GM23338 (cell line): ENCODE results near the gene ENOPH1. TPM values are rescaled to one million over a fixed set of nuclear protein-coding genes. Genes with fewer than 3 reads are reported as not detected.
A peak's percentile ranks its signal among the peaks of the same experiment; 100 is the strongest.

ENCODE experiments used
- ATAC-seq: fragments of 200-7000 bp; cut with Tn5 transposase; 3 replicates; pipeline ENCODE4 v1.9.1; 2020
- DNase-seq: peaks from one replicate; pipeline ENCODE4 v3.0.0-alpha.2; 2015; ENCODE audit warnings: low spot score
- H2AFZ ChIP-seq: fragments of 200-600 bp; sonication (generic); 2 replicates; pipeline ENCODE4 v1.8.0; 2016; ENCODE audit warnings: antibody characterized with exemption, mild to moderate bottlenecking, moderate library complexity
- H3F3A ChIP-seq: fragments of 200-600 bp; sonication (generic); replicated peaks from 2 replicates; pipeline ENCODE4 v1.8.0; 2017; ENCODE audit warnings: antibody characterized with exemption, mixed run types, low read depth
- H3K27ac ChIP-seq: fragments of 200-600 bp; sonication (generic); 2 replicates; pipeline ENCODE4 v1.6.1; 2016; ENCODE audit warnings: low read depth
- H3K27me3 ChIP-seq: fragments of 200-600 bp; sonication (generic); 2 replicates; pipeline ENCODE4 v1.8.0; 2016; ENCODE audit warnings: mild to moderate bottlenecking, mixed run types, moderate library complexity; ENCODE audit not compliant: insufficient read depth
- H3K36me3 ChIP-seq: fragments of 200-600 bp; sonication (generic); 2 replicates; pipeline ENCODE4 v1.8.0; 2016; ENCODE audit warnings: mild to moderate bottlenecking; ENCODE audit not compliant: insufficient read depth
- H3K4me1 ChIP-seq: fragments of 200-600 bp; sonication (generic); 2 replicates; pipeline ENCODE4 v1.8.0; 2016; ENCODE audit warnings: mild to moderate bottlenecking, moderate library complexity; ENCODE audit not compliant: insufficient read depth
- H3K4me2 ChIP-seq: fragments of 200-600 bp; sonication (generic); 2 replicates; pipeline ENCODE4 v1.7.1; 2017; ENCODE audit warnings: mixed run types
- H3K4me3 ChIP-seq: fragments of 200-600 bp; sonication (generic); 2 replicates; pipeline ENCODE4 v1.6.1; 2016; ENCODE audit warnings: mixed run types
- H3K79me2 ChIP-seq: fragments of 200-600 bp; sonication (generic); replicated peaks from 2 replicates; pipeline ENCODE4 v1.8.0; 2017; ENCODE audit warnings: mild to moderate bottlenecking; ENCODE audit not compliant: insufficient read depth
- H3K9me2 ChIP-seq: fragments of 200-600 bp; sonication (generic); 2 replicates; pipeline ENCODE4 v1.8.0; 2017; ENCODE audit not compliant: insufficient read depth
- H4K20me1 ChIP-seq: fragments of 200-600 bp; sonication (generic); replicated peaks from 2 replicates; pipeline ENCODE4 v1.8.0; 2017; ENCODE audit warnings: mild to moderate bottlenecking; ENCODE audit not compliant: insufficient read depth
- H3K27ac Mint-ChIP-seq: 2 replicates; pipeline ENCODE4 v1.8.0; 2020; ENCODE audit warnings: inconsistent platforms, mild to moderate bottlenecking, moderate library complexity, mixed read lengths
- H3K27me3 Mint-ChIP-seq: 3 replicates; pipeline ENCODE4 v1.8.0; 2022; ENCODE audit warnings: low read depth, mild to moderate bottlenecking, moderate library complexity, mixed read lengths, inconsistent platforms; ENCODE audit not compliant: insufficient read depth, poor library complexity
- H3K36me3 Mint-ChIP-seq: 3 replicates; pipeline ENCODE4 v1.8.0; 2021; ENCODE audit warnings: low read depth, mild to moderate bottlenecking, inconsistent platforms, moderate library complexity, mixed read lengths
- H3K4me1 Mint-ChIP-seq: 3 replicates; pipeline ENCODE4 v1.8.0; 2020; ENCODE audit warnings: mild to moderate bottlenecking, inconsistent platforms, mixed read lengths
- H3K4me3 Mint-ChIP-seq: 3 replicates; pipeline ENCODE4 v1.8.0; 2021; ENCODE audit warnings: moderate library complexity, mild to moderate bottlenecking, inconsistent platforms, mixed read lengths
- H3K9me3 Mint-ChIP-seq: 3 replicates; pipeline ENCODE4 v1.8.0; 2020; ENCODE audit warnings: moderate library complexity, mild to moderate bottlenecking, inconsistent platforms, mixed read lengths
- CTCF ChIP-seq, 2 experiments: fragments of 200-600 bp in 1 of 2; sonication (generic) in 1 of 2; conservative IDR thresholded peaks; 2 replicates each; pipeline versions ENCODE4 v1.5.1 to v1.6.1; 2016 to 2017; ENCODE audit warnings: antibody characterized with exemption in 2 of 2, low read depth in 2 of 2, mild to moderate bottlenecking in 2 of 2, moderate library complexity in 1 of 2
- ETS1 ChIP-seq: IDR thresholded peaks from 2 replicates; pipeline ENCODE4 v1.6.1; 2016; ENCODE audit warnings: antibody characterized with exemption
- EZH2 ChIP-seq: fragments of 200-600 bp; sonication (generic); IDR thresholded peaks from one replicate; pipeline ENCODE4 v1.8.0; 2017; ENCODE audit warnings: antibody characterized with exemption, mild to moderate bottlenecking, low read depth; ENCODE audit not compliant: unreplicated experiment
- EZH2phosphoT487 ChIP-seq: fragments of 200-600 bp; sonication (generic); IDR thresholded peaks from one replicate; pipeline ENCODE4 v1.8.1; 2018; ENCODE audit warnings: antibody characterized with exemption; ENCODE audit not compliant: unreplicated experiment
- JUNB ChIP-seq: IDR thresholded peaks from one replicate; pipeline ENCODE4 v1.6.1; 2016; ENCODE audit warnings: antibody characterized with exemption; ENCODE audit not compliant: unreplicated experiment
- NANOG ChIP-seq: IDR thresholded peaks from 2 replicates; pipeline ENCODE4 v1.6.1; 2016; ENCODE audit warnings: antibody characterized with exemption, borderline replicate concordance
- POLR2AphosphoS5 ChIP-seq: IDR thresholded peaks from 2 replicates; pipeline ENCODE4 v1.6.1; 2016; ENCODE audit warnings: antibody characterized with exemption, low read depth
- ZNF114 ChIP-seq: fragments of 250-450 bp; sonication (Bioruptor Pico); IDR thresholded peaks from 2 replicates; pipeline ENCODE4 v1.5.0; 2020; ENCODE audit warnings: mild to moderate bottlenecking, moderate library complexity
- ZNF462 ChIP-seq: fragments of 250-450 bp; sonication (Bioruptor Pico); IDR thresholded peaks from 2 replicates; pipeline ENCODE4 v1.5.0; 2020; ENCODE audit warnings: mild to moderate bottlenecking, moderate library complexity
- polyA plus RNA-seq: library from polyadenylated mRNA; unstranded; fragments of >200 nt; fragmentation: Nextera tagmentation; extraction: Ambion mirVana; gene quantifications from 2 replicates; pipeline ENCODE4 v1.2.1, GENCODE V29; 2016
- total RNA-seq: library from RNA; depleted of rRNA; stranded (reverse); fragments of >200 nt; shearing (Covaris generic); gene quantifications from 2 replicates; pipeline ENCODE4 v1.2.3, GENCODE V29; 2014

The ENOPH1 gene
- total and polyA plus RNA-seq, 2 experiments from 2014 or later = 105 to 146 TPM

GRCh38 chr4:82463221-82463620 lies 32.8 kb downstream of the ENOPH1 start (continued):
- TF ChIP-seq CTCF (conservative IDR thresholded peaks at IDR 0.05; ENCODE audit: low read depth in 2 of 2) (no peak), NANOG (no peak), JUNB (no peak), EZH2 (no peak)

- Histone ChIP-seq H3K4me1 (no peaks in the 10 kb centered on the region), H3K36me3 (peaks cover 14% of the 10 kb centered on the region), H3K4me2 (no peak overlapping the region), H3K27me3 (no peaks in the 10 kb centered on the region), H3K27ac (0 out of 2 replicates have a peak overlapping the region, but pooled peaks have one; percentile 39), H3F3A (no peaks in the 10 kb centered on the region), H3K9me2 (no peaks in the 10 kb centered on the region), H3K4me3 (no peak overlapping the region), H4K20me1 (no peaks in the 10 kb centered on the region; the same call in 1 of the 2 replicates), H3K79me2 (no peaks in the 10 kb centered on the region), H2AFZ (no peak overlapping the region)
- H3K36me3 Mint-ChIP-seq = peaks cover 28% of the 10 kb centered on the region
- peaks cover 4% of the 10 kb centered on the region for H3K27me3 Mint-ChIP-seq
- DNase-seq = no peak
- H3K27ac Mint-ChIP-seq = no peak overlapping the region; the same call in 1 of the 2 replicates
- ATAC-seq = no peak
- TF ChIP-seq EZH2phosphoT487 (no peak), ETS1 (no peak), ZNF114 (CRISPR knock-in tag) (no peak), POLR2AphosphoS5 (no peak)
- H3K4me1 Mint-ChIP-seq = no peaks in the 10 kb centered on the region
- peaks cover 6% of the 10 kb centered on the region for H3K9me3 Mint-ChIP-seq
- H3K4me3 Mint-ChIP-seq = no peak overlapping the region
Measured at GRCh38 chr4:82467471-82467870, 37.1 kb downstream of the ENOPH1 start.

GRCh38 chr4:82469791-82470345 lies 39.5 kb downstream of the ENOPH1 start:
- Histone ChIP-seq H3K9me2 (no peaks in the 10 kb centered on the region), H2AFZ (no peak overlapping the region), H3K27me3 (no peaks in the 10 kb centered on the region), H3F3A (no peaks in the 10 kb centered on the region), H3K4me1 (no peaks in the 10 kb centered on the region), H3K36me3 (no peaks in the 10 kb centered on the region; the same call in none of the 2 replicates), H3K4me2 (no peak overlapping the region), H4K20me1 (no peaks in the 10 kb centered on the region), H3K79me2 (no peaks in the 10 kb centered on the region), H3K4me3 (no peak overlapping the region), H3K27ac (no peak overlapping the region)
- Mint-ChIP-seq H3K4me3 (no peak overlapping the region), H3K9me3 (peaks cover 6% of the 10 kb centered on the region; the same call in 2 of the 3 replicates), H3K27me3 (peaks cover 1% of the 10 kb centered on the region), H3K4me1 (peaks cover 8% of the 10 kb centered on the region), H3K27ac (no peak overlapping the region), H3K36me3 (peaks cover 14% of the 10 kb centered on the region)
- peak; percentile 56 for ATAC-seq
- DNase-seq = no peak
- TF ChIP-seq ZNF462 = no peak
